SK-MEL-5 (cell line): ENCODE data around the gene SMURF1. TPM values are rescaled to one million over a fixed set of nuclear protein-coding genes. Genes with fewer than 3 reads are reported as not detected.

Experiments
- DNase-seq: peaks from one replicate; pipeline ENCODE4 v3.0.0-alpha.2; 2016; ENCODE audit warnings: low read depth, low spot score
- in situ Hi-C: cut with HindIII; loops from 2 replicates; pipeline ENCODE4 v1.10.0; 2016; ENCODE audit warnings: low sequenced_read_pairs, high pct_unique_total_duplicates, low pct_unique_long_range_greater_than_20kb
- total RNA-seq: library from RNA; depleted of rRNA; stranded (reverse); fragments of >200 nt; shearing (Covaris generic); gene quantifications from 2 replicates; pipeline ENCODE4 v1.2.3, GENCODE V29; 2014

The SMURF1 gene
- total RNA-seq, 1 experiment from 2014 or later: 40.8 TPM

DNA sequence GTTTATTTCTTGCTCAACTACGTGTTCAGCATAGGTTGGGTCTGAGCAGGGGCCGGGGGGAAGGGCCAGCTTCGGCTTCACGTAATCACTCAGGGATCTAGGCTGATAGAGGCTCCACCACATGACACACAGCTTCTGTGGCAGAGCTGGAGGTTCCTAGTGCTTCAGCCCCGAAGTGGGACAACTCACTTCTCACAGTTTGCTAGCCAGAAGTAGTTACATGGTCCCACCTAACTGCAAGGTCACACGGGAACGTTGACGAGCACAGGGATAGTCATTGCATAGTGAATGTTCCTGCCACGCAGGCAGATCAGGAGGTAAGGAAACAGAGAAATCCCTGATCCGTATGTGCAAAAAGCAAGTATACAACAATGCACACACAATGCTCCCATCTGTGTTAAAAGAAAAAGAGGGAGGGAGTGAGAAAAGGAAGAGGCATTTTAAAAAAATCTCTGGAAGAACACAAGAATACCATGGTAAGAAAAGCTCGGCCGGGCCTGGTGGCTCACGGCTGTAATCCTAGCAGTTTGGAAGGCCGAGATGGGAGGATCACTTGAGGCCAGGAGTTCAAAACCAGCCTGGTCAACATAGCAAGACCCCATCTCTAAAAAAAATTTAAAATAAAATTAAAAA is 16.9 kb downstream of the SMURF1 start:
- peak; percentile 95 for DNase-seq
- in situ Hi-C loops: no loop called here

- no peak for DNase-seq
- in situ Hi-C loops: no loop called here
Observed at GRCh38 chr7:99125505-99125865, 18.4 kb downstream of the SMURF1 start.

- no peak for DNase-seq
- in situ Hi-C loops: no loop called here
Observed at GRCh38 chr7:99124751-99125504, 19.0 kb downstream of the SMURF1 start.

- in situ Hi-C loops: no loop called here
- DNase-seq: no peak
Observed at GRCh38 chr7:99124236-99124635, 19.7 kb downstream of the SMURF1 start.

GRCh38 chr7:99123571-99124033 is 20.3 kb downstream of the SMURF1 start:
- in situ Hi-C loops: no loop called here
- no peak for DNase-seq

- in situ Hi-C loops: no loop called here
- no peak for DNase-seq
Observed at GRCh38 chr7:99122762-99123161, 21.1 kb downstream of the SMURF1 start.

GRCh38 chr7:99121496-99122021 is 22.3 kb downstream of the SMURF1 start:
- DNase-seq: no peak
- in situ Hi-C loops: no loop called here

DNA sequence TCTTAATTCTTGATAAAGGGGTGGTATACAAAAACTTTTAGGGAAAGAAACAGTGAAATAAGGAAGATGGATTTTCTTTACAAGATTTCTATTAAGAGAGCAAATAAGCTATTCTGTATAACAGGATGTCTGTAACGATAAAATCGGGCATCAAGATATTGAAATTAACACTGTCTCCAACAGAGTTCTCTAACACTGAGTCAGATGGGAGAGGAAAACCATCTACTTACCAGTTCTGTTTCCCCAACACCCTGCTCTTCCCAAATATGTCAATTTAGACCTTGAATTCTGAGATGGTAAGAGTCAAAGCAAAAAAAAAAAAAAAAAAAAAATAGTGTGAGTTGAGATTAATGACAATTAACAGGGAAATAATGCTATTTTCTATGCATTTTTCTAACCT is 23.0 kb downstream of the SMURF1 start:
- in situ Hi-C loops: no loop called here
- DNase-seq: no peak

DNA sequence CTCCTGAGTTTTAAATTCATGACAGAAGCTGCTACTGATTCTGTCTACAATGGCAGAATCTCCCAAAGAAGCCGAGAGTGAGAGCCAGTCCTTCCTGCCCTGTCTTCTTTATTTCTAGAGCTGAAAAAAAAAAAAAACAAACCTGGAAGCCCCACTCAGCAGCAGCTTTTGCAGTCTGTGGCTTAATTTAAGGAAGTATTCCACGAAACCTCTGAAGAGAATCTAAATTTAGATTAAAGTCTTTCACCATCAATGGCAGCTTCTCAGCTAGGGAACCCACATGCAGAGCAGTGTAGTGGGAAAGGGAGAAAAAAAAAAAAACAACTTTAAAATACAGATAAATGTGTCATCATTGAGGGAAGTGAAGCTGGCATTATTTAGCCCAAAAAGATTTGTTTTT is 23.4 kb downstream of the SMURF1 start:
- in situ Hi-C loops: no loop called here
- no peak for DNase-seq

- in situ Hi-C loops: no loop called here
- no peak for DNase-seq
Observed at GRCh38 chr7:99118077-99118476, 25.8 kb downstream of the SMURF1 start.

DNA sequence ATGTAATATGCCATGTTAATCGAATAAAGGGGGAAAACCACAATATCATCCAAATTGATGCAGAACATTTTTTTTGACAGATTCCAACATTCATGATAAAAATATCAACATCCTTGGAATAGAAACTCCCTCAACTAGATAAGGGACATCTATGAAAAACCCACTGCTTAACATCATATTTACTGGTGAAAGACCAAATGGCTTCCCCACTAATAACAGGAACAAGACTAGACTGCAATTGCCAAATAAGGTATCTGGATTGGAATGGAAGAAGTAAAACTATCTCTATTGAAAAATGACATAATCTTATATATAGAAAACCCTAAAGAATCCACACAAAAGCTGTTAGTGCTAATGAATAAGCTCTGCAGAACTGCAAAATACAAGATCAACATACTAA is 27.8 kb downstream of the SMURF1 start:
- in situ Hi-C loops: no loop called here

DNA sequence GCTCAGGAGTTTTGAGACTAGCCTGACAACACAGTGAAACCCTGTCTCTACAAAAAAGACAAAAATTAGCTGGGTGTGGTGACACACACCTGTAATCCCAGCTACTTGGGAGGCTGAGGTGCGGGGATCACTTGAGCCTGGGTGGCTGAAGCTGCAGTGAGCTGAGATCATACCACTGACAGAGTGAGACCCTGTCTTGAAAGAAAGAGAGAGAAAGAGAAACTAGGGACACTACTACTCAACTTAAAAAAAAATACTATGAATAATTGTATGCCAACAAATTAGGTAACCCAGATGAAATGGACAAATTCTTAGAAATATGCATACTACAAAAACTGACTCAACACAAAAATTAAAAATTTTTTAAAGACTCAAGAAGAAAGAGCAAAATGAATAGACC is 28.5 kb downstream of the SMURF1 start:
- in situ Hi-C loops: no loop called here
- DNase-seq: no peak

More for the DNA sequence above, 27.8 kb downstream of the SMURF1 start:
- no peak for DNase-seq

- DNase-seq: no peak
- in situ Hi-C loops: no loop called here
Observed at GRCh38 chr7:99112979-99113378, 30.9 kb downstream of the SMURF1 start.

DNA sequence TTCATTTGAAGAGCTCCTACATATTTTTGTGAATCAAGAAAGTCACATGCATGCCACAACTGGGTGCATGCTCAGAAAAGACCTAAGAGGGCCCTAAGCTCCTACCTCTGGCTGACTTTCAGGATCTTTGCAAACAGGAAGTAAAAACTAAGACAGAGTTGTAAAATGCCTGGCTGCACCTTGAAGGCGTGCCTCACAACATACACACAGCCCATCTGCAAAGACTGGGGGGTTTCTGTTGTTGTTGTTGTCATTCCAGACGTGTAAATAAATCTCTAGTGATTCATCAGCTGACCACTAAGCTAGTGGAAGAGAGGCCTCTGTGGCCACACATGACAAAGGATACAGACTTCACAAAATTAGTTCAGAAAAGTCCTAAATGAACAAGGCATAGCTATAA is 31.8 kb downstream of the SMURF1 start:
- peak; percentile 43 for DNase-seq
- in situ Hi-C loops: no loop called here

- DNase-seq: no peak
- in situ Hi-C loops: no loop called here
Observed at GRCh38 chr7:99111591-99111990, 32.3 kb downstream of the SMURF1 start.

GRCh38 chr7:99109108-99110051 is 34.5 kb downstream of the SMURF1 start:
- in situ Hi-C loops: no loop called here
- peak; percentile 71 for DNase-seq

GRCh38 chr7:99108613-99109012 is 35.3 kb downstream of the SMURF1 start:
- in situ Hi-C loops: no loop called here
- DNase-seq: no peak

DNA sequence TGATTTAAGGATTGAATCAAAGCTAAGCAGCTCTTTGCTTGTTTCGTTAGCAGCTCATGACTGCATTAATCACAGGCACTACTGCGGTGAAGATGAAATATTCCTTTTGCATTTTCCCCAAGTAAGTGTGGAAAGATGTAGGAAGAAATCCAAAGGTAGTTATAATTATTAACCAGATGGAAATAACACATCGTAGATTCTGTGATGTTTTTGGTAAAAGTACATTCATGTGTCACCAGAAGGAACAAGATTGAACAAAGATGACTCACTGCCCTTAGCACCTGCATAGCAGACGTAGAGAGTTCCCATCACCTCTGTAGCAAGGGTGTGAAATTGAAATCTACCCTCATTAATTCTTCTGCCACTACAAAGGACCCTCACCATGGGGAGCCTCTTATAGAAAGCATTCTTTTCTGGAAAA is 37.1 kb downstream of the SMURF1 start:
- DNase-seq: no peak
- in situ Hi-C loops: no loop called here
